Measurements from ENCODE around the gene NENF.

Gene NENF

GRCh38 chr1:212430416-212430815 is 2.3 kb upstream of the NENF start:
- in situ Hi-C loops (cut with MboI; ENCODE audit: low pct_unique_long_range_greater_than_20kb, low sequenced_read_pairs) = no loop called here
- DNase-seq = no peak

- DNase-seq = no peak
- in situ Hi-C loops (cut with MboI; ENCODE audit: low pct_unique_long_range_greater_than_20kb, low sequenced_read_pairs) = no loop called here
Measured at GRCh38 chr1:212430955-212431394, 1.7 kb upstream of the NENF start.

- in situ Hi-C loops (cut with MboI; ENCODE audit: low pct_unique_long_range_greater_than_20kb, low sequenced_read_pairs) = no loop called here
- DNase-seq = no peak
Measured at GRCh38 chr1:212431644-212432043, 1.1 kb upstream of the NENF start.

GRCh38 chr1:212432272-212432660 is 454 bp upstream of the NENF start:
- in situ Hi-C loops (cut with MboI; ENCODE audit: low pct_unique_long_range_greater_than_20kb, low sequenced_read_pairs) = no loop called here

GRCh38 chr1:212433577-212434462 is 1.1 kb downstream of the NENF start:
- in situ Hi-C loops (cut with MboI; ENCODE audit: low pct_unique_long_range_greater_than_20kb, low sequenced_read_pairs) = no loop called here
- no peak for DNase-seq

More at GRCh38 chr1:212432272-212432660, 454 bp upstream of the NENF start:
- no peak for DNase-seq

GRCh38 chr1:212434992-212435391 is 2.3 kb downstream of the NENF start:
- in situ Hi-C loops (cut with MboI; ENCODE audit: low pct_unique_long_range_greater_than_20kb, low sequenced_read_pairs) = no loop called here
- DNase-seq = no peak

GRCh38 chr1:212437179-212437798 is 4.6 kb downstream of the NENF start:
- no peak for DNase-seq
- in situ Hi-C loops (cut with MboI; ENCODE audit: low pct_unique_long_range_greater_than_20kb, low sequenced_read_pairs) = no loop called here

GRCh38 chr1:212438831-212439237 is 6.1 kb downstream of the NENF start:
- in situ Hi-C loops (cut with MboI; ENCODE audit: low pct_unique_long_range_greater_than_20kb, low sequenced_read_pairs) = no loop called here
- peak; percentile 50 for DNase-seq

GRCh38 chr1:212440419-212440818 is 7.7 kb downstream of the NENF start:
- in situ Hi-C loops (cut with MboI; ENCODE audit: low pct_unique_long_range_greater_than_20kb, low sequenced_read_pairs) = no loop called here

GRCh38 chr1:212442408-212442807 is 9.7 kb downstream of the NENF start:
- no peak for DNase-seq
- in situ Hi-C loops (cut with MboI; ENCODE audit: low pct_unique_long_range_greater_than_20kb, low sequenced_read_pairs) = no loop called here

More at GRCh38 chr1:212440419-212440818, 7.7 kb downstream of the NENF start:
- no peak for DNase-seq

- DNase-seq = no peak
- in situ Hi-C loops (cut with MboI; ENCODE audit: low pct_unique_long_range_greater_than_20kb, low sequenced_read_pairs) = no loop called here
Measured at GRCh38 chr1:212446333-212446732, 13.6 kb downstream of the NENF start.

GRCh38 chr1:212447478-212447877 is 14.8 kb downstream of the NENF start:
- in situ Hi-C loops (cut with MboI; ENCODE audit: low pct_unique_long_range_greater_than_20kb, low sequenced_read_pairs) = no loop called here
- no peak for DNase-seq

GRCh38 chr1:212450331-212450881 is 17.7 kb downstream of the NENF start:
- in situ Hi-C loops (cut with MboI; ENCODE audit: low pct_unique_long_range_greater_than_20kb, low sequenced_read_pairs) = loop anchor here (25.0 kb wide), 2 partner anchors 388 to 537 kb away; no protein-coding TSS in a partner anchor
- no peak for DNase-seq

GRCh38 chr1:212451416-212452322 is 18.9 kb downstream of the NENF start:
- in situ Hi-C loops (cut with MboI; ENCODE audit: low pct_unique_long_range_greater_than_20kb, low sequenced_read_pairs) = loop anchor here (25.0 kb wide), 2 partner anchors 389 to 536 kb away; no protein-coding TSS in a partner anchor
- DNase-seq = no peak

- in situ Hi-C loops (cut with MboI; ENCODE audit: low pct_unique_long_range_greater_than_20kb, low sequenced_read_pairs) = loop anchor here (25.0 kb wide), 2 partner anchors 390 to 535 kb away; no protein-coding TSS in a partner anchor
- DNase-seq = no peak
Measured at GRCh38 chr1:212452323-212453155, 19.8 kb downstream of the NENF start.

- in situ Hi-C loops (cut with MboI; ENCODE audit: low pct_unique_long_range_greater_than_20kb, low sequenced_read_pairs) = loop anchor here (25.0 kb wide), 2 partner anchors 391 to 534 kb away; no protein-coding TSS in a partner anchor
- no peak for DNase-seq
Measured at GRCh38 chr1:212453156-212453857, 20.6 kb downstream of the NENF start.

- in situ Hi-C loops (cut with MboI; ENCODE audit: low pct_unique_long_range_greater_than_20kb, low sequenced_read_pairs) = loop anchor here (25.0 kb wide), 2 partner anchors 392 to 533 kb away; no protein-coding TSS in a partner anchor
- no peak for DNase-seq
Measured at GRCh38 chr1:212454741-212455140, 22.0 kb downstream of the NENF start.
